ENCODE data around the gene KIF16B.
"Not testable (repeated sequence)": the region's sequence is repeated elsewhere in the genome, so short reads cannot be mapped to it uniquely, and the experiment has no call there.

KIF16B gene

GRCh38 chr20:16261733-16262273, 311.4 kb downstream of the KIF16B start:
- Histone ChIP-seq H3K4me3 (ENCODE audit: low read depth, low read length) (no peak overlapping the region), H3K79me2 (ENCODE audit: control insufficient read depth, insufficient read depth, low read length, unreplicated experiment) (no peaks in the 10 kb centered on the region), H3K27me3 (ENCODE audit: insufficient read depth, low read length) (no peaks in the 10 kb centered on the region), H3K27ac (ENCODE audit: low read depth, low read length) (no peak overlapping the region), H2AFZ (ENCODE audit: low read length, unreplicated experiment) (no peak overlapping the region), H3K4me1 (ENCODE audit: control insufficient read depth, insufficient read depth, low read length, unreplicated experiment) (no peaks in the 10 kb centered on the region), H3K36me3 (ENCODE audit: insufficient read depth, low read length) (no peaks in the 10 kb centered on the region)

GRCh38 chr20:16260911-16261310, 312.3 kb downstream of the KIF16B start:
- H3K79me2 ChIP-seq (ENCODE audit: control insufficient read depth, insufficient read depth, low read length, unreplicated experiment): no peaks in the 10 kb centered on the region
- no peak overlapping the region for H3K27ac ChIP-seq (ENCODE audit: low read depth, low read length)
- no peaks in the 10 kb centered on the region for H3K36me3 ChIP-seq (ENCODE audit: insufficient read depth, low read length)
- H3K4me3 ChIP-seq (ENCODE audit: low read depth, low read length): no peak overlapping the region
- H2AFZ ChIP-seq (ENCODE audit: low read length, unreplicated experiment): no peak overlapping the region
- H3K27me3 ChIP-seq (ENCODE audit: insufficient read depth, low read length): no peaks in the 10 kb centered on the region
- H3K4me1 ChIP-seq (ENCODE audit: control insufficient read depth, insufficient read depth, low read length, unreplicated experiment): no peaks in the 10 kb centered on the region

- H2AFZ ChIP-seq (ENCODE audit: low read length, unreplicated experiment): not testable (repeated sequence)
Observed at GRCh38 chr20:16260133-16260532, 313.1 kb downstream of the KIF16B start.

GRCh38 chr20:16258766-16259165, 314.5 kb downstream of the KIF16B start:
- Histone ChIP-seq H3K4me3 (ENCODE audit: low read depth, low read length) (no peak overlapping the region), H3K4me1 (ENCODE audit: control insufficient read depth, insufficient read depth, low read length, unreplicated experiment) (no peaks in the 10 kb centered on the region), H3K27ac (ENCODE audit: low read depth, low read length) (no peak overlapping the region), H3K27me3 (ENCODE audit: insufficient read depth, low read length) (no peaks in the 10 kb centered on the region), H2AFZ (ENCODE audit: low read length, unreplicated experiment) (no peak overlapping the region), H3K79me2 (ENCODE audit: control insufficient read depth, insufficient read depth, low read length, unreplicated experiment) (no peaks in the 10 kb centered on the region), H3K36me3 (ENCODE audit: insufficient read depth, low read length) (no peaks in the 10 kb centered on the region)

More at GRCh38 chr20:16260133-16260532, 313.1 kb downstream of the KIF16B start:
- not testable (repeated sequence) for H3K79me2 ChIP-seq (ENCODE audit: control insufficient read depth, insufficient read depth, low read length, unreplicated experiment); H3K27ac ChIP-seq (ENCODE audit: low read depth, low read length); H3K4me3 ChIP-seq (ENCODE audit: low read depth, low read length); H3K27me3 ChIP-seq (ENCODE audit: insufficient read depth, low read length); H3K4me1 ChIP-seq (ENCODE audit: control insufficient read depth, insufficient read depth, low read length, unreplicated experiment); H3K36me3 ChIP-seq (ENCODE audit: insufficient read depth, low read length)

- Histone ChIP-seq H3K4me1 (ENCODE audit: control insufficient read depth, insufficient read depth, low read length, unreplicated experiment) (no peaks in the 10 kb centered on the region), H3K36me3 (ENCODE audit: insufficient read depth, low read length) (no peaks in the 10 kb centered on the region), H3K4me3 (ENCODE audit: low read depth, low read length) (no peak overlapping the region), H3K27ac (ENCODE audit: low read depth, low read length) (no peak overlapping the region), H3K27me3 (ENCODE audit: insufficient read depth, low read length) (no peaks in the 10 kb centered on the region), H2AFZ (ENCODE audit: low read length, unreplicated experiment) (no peak overlapping the region), H3K79me2 (ENCODE audit: control insufficient read depth, insufficient read depth, low read length, unreplicated experiment) (no peaks in the 10 kb centered on the region)
Observed at GRCh38 chr20:16257813-16258430, 315.3 kb downstream of the KIF16B start.

- Histone ChIP-seq H3K4me3 (ENCODE audit: low read depth, low read length) (no peak overlapping the region), H3K79me2 (ENCODE audit: control insufficient read depth, insufficient read depth, low read length, unreplicated experiment) (no peaks in the 10 kb centered on the region), H3K27me3 (ENCODE audit: insufficient read depth, low read length) (no peaks in the 10 kb centered on the region), H2AFZ (ENCODE audit: low read length, unreplicated experiment) (no peak overlapping the region), H3K36me3 (ENCODE audit: insufficient read depth, low read length) (no peaks in the 10 kb centered on the region), H3K27ac (ENCODE audit: low read depth, low read length) (no peak overlapping the region), H3K4me1 (ENCODE audit: control insufficient read depth, insufficient read depth, low read length, unreplicated experiment) (no peaks in the 10 kb centered on the region)
Observed at GRCh38 chr20:16257021-16257420, 316.2 kb downstream of the KIF16B start.

GRCh38 chr20:16246870-16247269, 326.4 kb downstream of the KIF16B start:
- Histone ChIP-seq H3K4me1 (ENCODE audit: control insufficient read depth, insufficient read depth, low read length, unreplicated experiment) (no peaks in the 10 kb centered on the region), H2AFZ (ENCODE audit: low read length, unreplicated experiment) (no peak overlapping the region), H3K36me3 (ENCODE audit: insufficient read depth, low read length) (no peaks in the 10 kb centered on the region), H3K27me3 (ENCODE audit: insufficient read depth, low read length) (peaks cover 15% of the 10 kb centered on the region), H3K4me3 (ENCODE audit: low read depth, low read length) (no peak overlapping the region), H3K79me2 (ENCODE audit: control insufficient read depth, insufficient read depth, low read length, unreplicated experiment) (no peaks in the 10 kb centered on the region), H3K27ac (ENCODE audit: low read depth, low read length) (no peak overlapping the region)

GRCh38 chr20:16246291-16246690, 327.0 kb downstream of the KIF16B start:
- H3K4me1 ChIP-seq (ENCODE audit: control insufficient read depth, insufficient read depth, low read length, unreplicated experiment): no peaks in the 10 kb centered on the region
- H3K27ac ChIP-seq (ENCODE audit: low read depth, low read length): no peak overlapping the region
- peaks cover 15% of the 10 kb centered on the region for H3K27me3 ChIP-seq (ENCODE audit: insufficient read depth, low read length)
- H3K36me3 ChIP-seq (ENCODE audit: insufficient read depth, low read length): no peaks in the 10 kb centered on the region
- no peaks in the 10 kb centered on the region for H3K79me2 ChIP-seq (ENCODE audit: control insufficient read depth, insufficient read depth, low read length, unreplicated experiment)
- no peak overlapping the region for H2AFZ ChIP-seq (ENCODE audit: low read length, unreplicated experiment)
- no peak overlapping the region for H3K4me3 ChIP-seq (ENCODE audit: low read depth, low read length)

- Histone ChIP-seq H3K36me3 (ENCODE audit: insufficient read depth, low read length) (no peaks in the 10 kb centered on the region), H3K4me1 (ENCODE audit: control insufficient read depth, insufficient read depth, low read length, unreplicated experiment) (no peaks in the 10 kb centered on the region), H2AFZ (ENCODE audit: low read length, unreplicated experiment) (no peak overlapping the region), H3K27me3 (ENCODE audit: insufficient read depth, low read length) (peaks cover 15% of the 10 kb centered on the region), H3K79me2 (ENCODE audit: control insufficient read depth, insufficient read depth, low read length, unreplicated experiment) (no peaks in the 10 kb centered on the region), H3K4me3 (ENCODE audit: low read depth, low read length) (no peak overlapping the region), H3K27ac (ENCODE audit: low read depth, low read length) (no peak overlapping the region)
Observed at GRCh38 chr20:16245879-16246278, 327.4 kb downstream of the KIF16B start.

- H3K79me2 ChIP-seq (ENCODE audit: control insufficient read depth, insufficient read depth, low read length, unreplicated experiment): no peaks in the 10 kb centered on the region
- no peak overlapping the region for H2AFZ ChIP-seq (ENCODE audit: low read length, unreplicated experiment)
- H3K27ac ChIP-seq (ENCODE audit: low read depth, low read length): no peak overlapping the region
- no peak overlapping the region for H3K4me3 ChIP-seq (ENCODE audit: low read depth, low read length)
- H3K4me1 ChIP-seq (ENCODE audit: control insufficient read depth, insufficient read depth, low read length, unreplicated experiment): no peaks in the 10 kb centered on the region
- no peaks in the 10 kb centered on the region for H3K36me3 ChIP-seq (ENCODE audit: insufficient read depth, low read length)
- H3K27me3 ChIP-seq (ENCODE audit: insufficient read depth, low read length): peaks cover 18% of the 10 kb centered on the region
Observed at GRCh38 chr20:16244892-16245291, 328.4 kb downstream of the KIF16B start.

GRCh38 chr20:16243470-16243869, 329.8 kb downstream of the KIF16B start:
- no peak overlapping the region for H2AFZ ChIP-seq (ENCODE audit: low read length, unreplicated experiment)
- peaks cover 15% of the 10 kb centered on the region for H3K27me3 ChIP-seq (ENCODE audit: insufficient read depth, low read length)
- H3K27ac ChIP-seq (ENCODE audit: low read depth, low read length): no peak overlapping the region
- no peaks in the 10 kb centered on the region for H3K79me2 ChIP-seq (ENCODE audit: control insufficient read depth, insufficient read depth, low read length, unreplicated experiment)
- peak overlapping the region; percentile 58 for H3K4me3 ChIP-seq (ENCODE audit: low read depth, low read length)
- no peaks in the 10 kb centered on the region for H3K4me1 ChIP-seq (ENCODE audit: control insufficient read depth, insufficient read depth, low read length, unreplicated experiment)
- H3K36me3 ChIP-seq (ENCODE audit: insufficient read depth, low read length): no peaks in the 10 kb centered on the region
